Testis (tissue), 3 donors: ENCODE results near the gene ZNF33B. TPM values are rescaled to one million over a fixed set of nuclear protein-coding genes. Genes with fewer than 3 reads are reported as not detected.

ENCODE experiments used
- DNase-seq: peaks from one replicate; pipeline ENCODE4 v3.0.0-alpha.2; 2019
- H3K27ac ChIP-seq, 2 donors: fragments of 200-600 bp; sonication (generic); one replicate each; pipeline ENCODE4 v1.5.1; 2019
- H3K27me3 ChIP-seq: fragments of 200-600 bp; sonication (generic); one replicate; pipeline ENCODE4 v1.5.1; 2019
- H3K36me3 ChIP-seq: fragments of 200-600 bp; sonication (generic); one replicate; pipeline ENCODE4 v1.5.1; 2017; ENCODE audit warnings: low read depth; ENCODE audit errors: missing control alignments
- H3K4me1 ChIP-seq: fragments of 200-600 bp; sonication (generic); one replicate; pipeline ENCODE4 v1.5.1; 2019
- H3K4me3 ChIP-seq, 2 donors: fragments of 200-600 bp; sonication (generic); one replicate each; pipeline ENCODE4 v1.5.1; 2017 to 2019
- H3K9me3 ChIP-seq: fragments of 200-600 bp; sonication (generic); one replicate; pipeline ENCODE4 v1.5.1; 2017
- CTCF ChIP-seq, 3 experiments: fragments of 450-650 bp in 2 of 3; fragments of 200-600 bp in 1 of 3; sonication (generic) in 1 of 3; IDR thresholded peaks; one replicate each; pipeline ENCODE4 v1.5.1; 2016 to 2019; ENCODE audit warnings: antibody characterized with exemption in 3 of 3, mild to moderate bottlenecking in 2 of 3, moderate library complexity in 1 of 3
- POLR2A ChIP-seq: fragments of 450-650 bp; IDR thresholded peaks from one replicate; pipeline ENCODE4 v1.6.1; 2017; ENCODE audit warnings: antibody characterized with exemption, mild to moderate bottlenecking, moderate library complexity
- WGBS, 2 donors: methylation state at CpG; one replicate each; pipeline ENCODE4 v1.1.5; 2018; 5-methylcytosine and 5-hydroxymethylcytosine counted together
- intact Hi-C: fragments of 100-400 bp; cut with DNase I; formaldehyde crosslinking; loops from one replicate; pipeline ENCODE4 v1.15.1; 2023; ENCODE audit warnings: low total_unique reads
- polyA plus RNA-seq: library from polyadenylated mRNA; stranded (reverse); fragments of 350-450 nt; fragmentation: Illumina TruSeq; extraction: RNeasy Lipid Tissue Mini Kit (QIAGEN cat#74804); gene quantifications from one replicate; pipeline ENCODE4 v1.2.3, GENCODE V29; 2014; ENCODE audit warnings: low read depth, low replicate concordance; ENCODE audit not compliant: insufficient read depth
- total RNA-seq, 2 donors: library from RNA; depleted of rRNA; stranded (reverse); fragments of >200 nt; gene quantifications; one replicate each; pipeline ENCODE4 v1.2.3, GENCODE V29; 2016

ZNF33B gene
- total and polyA plus RNA-seq, 3 donors from 2014 or later, result 11.1 to 21.1 (median 17.2) TPM

GRCh38 chr10:42646214-42646613, 7.8 kb upstream of the ZNF33B start:
- Histone ChIP-seq H3K27ac (peak overlapping the region in 1 of 2 donors; percentile 63), H3K36me3 (no peaks in the 10 kb centered on the region), H3K4me3 (no peak overlapping the region), H3K27me3 (no peaks in the 10 kb centered on the region), H3K9me3 (no peaks in the 10 kb centered on the region), H3K4me1 (peaks cover 4% of the 10 kb centered on the region)
- WGBS, 2 donors, result 65 to 74% methylated on average over 3 to 4 of the region's 4 CpGs
- no peak for DNase-seq
- TF ChIP-seq POLR2A, result no peak
- no peak for TF ChIP-seq CTCF (IDR thresholded peaks at IDR 0.05)
- intact Hi-C loops, result no loop called here

- no peak overlapping the region for H3K4me3 ChIP-seq
- WGBS, 2 donors, result 55 to 74% methylated on average over 7 to 12 of the region's 12 CpGs
- H3K36me3 ChIP-seq, result no peaks in the 10 kb centered on the region
- intact Hi-C loops, result no loop called here
- H3K4me1 ChIP-seq, result peaks cover 4% of the 10 kb centered on the region
- TF ChIP-seq POLR2A (no peak), CTCF (IDR thresholded peaks at IDR 0.05) (no peak)
- H3K9me3 ChIP-seq, result no peaks in the 10 kb centered on the region
- no peak for DNase-seq
- no peaks in the 10 kb centered on the region for H3K27me3 ChIP-seq
- H3K27ac ChIP-seq, result peak overlapping the region; percentile 7 to 63
These were observed 7.1 kb upstream of the ZNF33B start for GRCh38 chr10:42645516-42645915.

GRCh38 chr10:42645103-42645502, 6.7 kb upstream of the ZNF33B start:
- intact Hi-C loops, result no loop called here
- no peak overlapping the region for H3K4me3 ChIP-seq
- no peaks in the 10 kb centered on the region for H3K9me3 ChIP-seq
- H3K36me3 ChIP-seq, result no peaks in the 10 kb centered on the region
- peaks cover 4% of the 10 kb centered on the region for H3K4me1 ChIP-seq
- TF ChIP-seq CTCF (IDR thresholded peaks at IDR 0.05), result no peak
- no peak for TF ChIP-seq POLR2A
- no peaks in the 10 kb centered on the region for H3K27me3 ChIP-seq
- peak overlapping the region; percentile 7 to 63 for H3K27ac ChIP-seq
- DNase-seq, result no peak
- 32 to 34% methylated on average over 4 of the region's 4 CpGs for WGBS, 2 donors

- intact Hi-C loops, result no loop called here
- WGBS, 2 donors, result 69 to 77% methylated on average over 8 of the region's 8 CpGs
- no peak for TF ChIP-seq CTCF (IDR thresholded peaks at IDR 0.05)
- no peak for TF ChIP-seq POLR2A
These were observed 2.4 kb upstream of the ZNF33B start for GRCh38 chr10:42640610-42641229.

GRCh38 chr10:42638821-42639270, 476 bp upstream of the ZNF33B start:
- DNase-seq, result no peak
- Histone ChIP-seq H3K27me3 (no peaks in the 10 kb centered on the region), H3K4me3 (peak overlapping the region; percentile 78 to 86), H3K27ac (peak overlapping the region; percentile 89), H3K9me3 (no peaks in the 10 kb centered on the region), H3K4me1 (peaks cover 3% of the 10 kb centered on the region), H3K36me3 (no peaks in the 10 kb centered on the region)
- 2 to 6% methylated on average over 6 of the region's 6 CpGs for WGBS, 2 donors
- intact Hi-C loops, result no loop called here
- no peak for TF ChIP-seq CTCF (IDR thresholded peaks at IDR 0.05)
- TF ChIP-seq POLR2A, result no peak

More at GRCh38 chr10:42640610-42641229, 2.4 kb upstream of the ZNF33B start:
- no peak overlapping the region for H3K27ac ChIP-seq
- no peak overlapping the region for H3K4me3 ChIP-seq
- peaks cover 7% of the 10 kb centered on the region for H3K4me1 ChIP-seq
- H3K9me3 ChIP-seq, result no peaks in the 10 kb centered on the region
- no peak for DNase-seq
- no peaks in the 10 kb centered on the region for H3K36me3 ChIP-seq
- no peaks in the 10 kb centered on the region for H3K27me3 ChIP-seq
